ENCODE data around the gene IL18R1.

Gene IL18R1

DNA sequence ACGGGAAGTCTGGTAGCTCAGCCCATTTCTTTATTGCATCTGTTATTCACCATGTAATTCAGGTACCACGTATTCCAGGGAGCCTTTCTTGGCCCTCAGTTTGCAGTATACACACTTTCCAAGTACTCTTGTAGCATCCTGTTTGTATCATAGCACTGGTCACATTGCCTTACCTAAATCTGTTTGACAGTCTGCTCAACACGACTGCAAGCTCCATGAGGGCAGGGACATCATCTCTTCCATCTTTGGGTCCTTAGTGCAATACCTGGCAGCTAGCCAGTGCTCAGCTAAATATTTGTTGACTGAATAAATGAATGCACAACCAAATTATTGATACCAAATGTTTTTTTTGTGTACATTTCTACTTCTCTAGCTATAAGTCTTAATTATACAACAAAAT is 11.2 kb upstream of the IL18R1 start:
- H3K4me3 ChIP-seq (ENCODE audit: low read depth, low read length): no peak overlapping the region
- TF ChIP-seq MYC (IDR thresholded peaks at IDR 0.05; ENCODE audit: low read depth, low read length): no peak
- DNase-seq (ENCODE audit: low read depth): no peak

DNA sequence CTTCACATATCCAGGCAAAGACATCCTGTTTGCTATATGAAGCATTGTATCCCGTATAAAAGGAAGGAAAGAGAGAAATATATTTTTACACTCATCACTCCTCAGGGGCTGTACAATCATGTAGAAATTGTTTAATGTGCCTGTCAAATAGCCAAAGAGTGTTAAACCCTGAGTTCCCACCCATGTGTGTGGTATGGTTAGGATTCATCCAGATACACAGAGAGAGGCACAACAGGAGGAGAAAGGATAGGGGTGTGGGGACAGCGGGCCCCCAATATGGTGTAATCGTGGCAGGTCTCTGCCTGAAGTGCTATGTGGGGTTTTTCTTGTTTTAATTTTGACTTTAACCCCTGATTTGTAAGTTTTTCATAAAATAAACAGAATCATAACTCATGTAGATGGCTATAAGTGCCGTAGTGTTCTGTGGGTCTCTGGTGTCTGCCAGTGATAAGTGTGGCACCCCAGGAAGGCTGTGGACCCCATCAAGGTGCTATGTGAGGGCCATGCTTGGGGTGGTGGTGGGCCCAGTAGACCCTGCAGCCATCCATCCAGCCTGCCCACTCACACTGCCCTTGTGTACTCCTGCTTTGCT is 10.2 kb upstream of the IL18R1 start:
- no peak for DNase-seq (ENCODE audit: low read depth)
- TF ChIP-seq MYC (IDR thresholded peaks at IDR 0.05; ENCODE audit: low read depth, low read length) (no peak), POLR2A (IDR thresholded peaks at IDR 0.05; ENCODE audit: extremely low read depth, insufficient read length) (no peak)
- TF ChIP-seq, protein P1, sequence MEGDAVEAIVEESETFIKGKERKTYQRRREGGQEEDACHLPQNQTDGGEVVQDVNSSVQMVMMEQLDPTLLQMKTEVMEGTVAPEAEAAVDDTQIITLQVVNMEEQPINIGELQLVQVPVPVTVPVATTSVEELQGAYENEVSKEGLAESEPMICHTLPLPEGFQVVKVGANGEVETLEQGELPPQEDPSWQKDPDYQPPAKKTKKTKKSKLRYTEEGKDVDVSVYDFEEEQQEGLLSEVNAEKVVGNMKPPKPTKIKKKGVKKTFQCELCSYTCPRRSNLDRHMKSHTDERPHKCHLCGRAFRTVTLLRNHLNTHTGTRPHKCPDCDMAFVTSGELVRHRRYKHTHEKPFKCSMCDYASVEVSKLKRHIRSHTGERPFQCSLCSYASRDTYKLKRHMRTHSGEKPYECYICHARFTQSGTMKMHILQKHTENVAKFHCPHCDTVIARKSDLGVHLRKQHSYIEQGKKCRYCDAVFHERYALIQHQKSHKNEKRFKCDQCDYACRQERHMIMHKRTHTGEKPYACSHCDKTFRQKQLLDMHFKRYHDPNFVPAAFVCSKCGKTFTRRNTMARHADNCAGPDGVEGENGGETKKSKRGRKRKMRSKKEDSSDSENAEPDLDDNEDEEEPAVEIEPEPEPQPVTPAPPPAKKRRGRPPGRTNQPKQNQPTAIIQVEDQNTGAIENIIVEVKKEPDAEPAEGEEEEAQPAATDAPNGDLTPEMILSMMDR (IDR thresholded peaks at IDR 0.05; ENCODE audit: low read depth, low read length): no peak
- TF ChIP-seq, protein P2, sequence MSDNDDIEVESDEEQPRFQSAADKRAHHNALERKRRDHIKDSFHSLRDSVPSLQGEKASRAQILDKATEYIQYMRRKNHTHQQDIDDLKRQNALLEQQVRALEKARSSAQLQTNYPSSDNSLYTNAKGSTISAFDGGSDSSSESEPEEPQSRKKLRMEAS (IDR thresholded peaks at IDR 0.05; ENCODE audit: low read depth, low read length): no peak
- no peak overlapping the region for H3K4me3 ChIP-seq (ENCODE audit: low read depth, low read length)

DNA sequence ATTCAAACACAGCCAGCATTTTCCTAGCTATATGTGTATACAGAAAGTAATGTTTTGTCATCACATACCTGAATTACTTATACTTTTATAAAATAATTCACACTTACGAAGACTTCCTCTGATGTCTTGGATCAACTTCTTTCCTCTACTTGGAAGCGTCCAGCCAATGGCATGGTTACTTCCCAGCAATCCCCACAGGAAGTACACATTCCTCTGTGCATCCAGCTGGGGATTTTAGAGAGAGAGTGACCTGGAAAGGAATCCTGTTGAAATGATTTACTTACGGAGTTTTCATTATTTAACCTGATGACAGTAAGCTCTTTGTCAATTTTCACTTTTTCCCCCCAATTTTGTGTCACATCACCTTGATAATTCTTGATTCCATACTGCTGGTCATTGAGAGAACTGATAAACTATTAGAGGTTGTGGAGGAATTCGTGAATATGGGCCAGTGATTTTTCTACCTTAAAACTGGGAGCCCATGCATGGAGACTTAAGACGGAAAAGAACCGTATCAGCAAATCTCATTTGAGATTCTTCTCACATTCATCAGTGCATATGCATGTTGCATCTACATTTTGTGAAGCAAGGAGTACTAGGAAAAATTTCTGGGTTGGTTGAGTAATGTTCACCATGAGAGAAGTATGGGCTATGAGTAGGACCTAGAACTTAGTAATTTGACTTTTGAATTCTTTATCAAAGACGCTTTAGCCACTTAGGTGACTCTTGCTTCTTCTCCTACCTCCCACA is 9.0 kb upstream of the IL18R1 start:
- no peak for DNase-seq (ENCODE audit: low read depth)
- TF ChIP-seq, protein P2 (IDR thresholded peaks at IDR 0.05; ENCODE audit: low read depth, low read length): no peak
- TF ChIP-seq POLR2A (IDR thresholded peaks at IDR 0.05; ENCODE audit: extremely low read depth, insufficient read length): no peak
- TF ChIP-seq, protein P1 (IDR thresholded peaks at IDR 0.05; ENCODE audit: low read depth, low read length): no peak
- TF ChIP-seq MYC (IDR thresholded peaks at IDR 0.05; ENCODE audit: low read depth, low read length): no peak

DNA sequence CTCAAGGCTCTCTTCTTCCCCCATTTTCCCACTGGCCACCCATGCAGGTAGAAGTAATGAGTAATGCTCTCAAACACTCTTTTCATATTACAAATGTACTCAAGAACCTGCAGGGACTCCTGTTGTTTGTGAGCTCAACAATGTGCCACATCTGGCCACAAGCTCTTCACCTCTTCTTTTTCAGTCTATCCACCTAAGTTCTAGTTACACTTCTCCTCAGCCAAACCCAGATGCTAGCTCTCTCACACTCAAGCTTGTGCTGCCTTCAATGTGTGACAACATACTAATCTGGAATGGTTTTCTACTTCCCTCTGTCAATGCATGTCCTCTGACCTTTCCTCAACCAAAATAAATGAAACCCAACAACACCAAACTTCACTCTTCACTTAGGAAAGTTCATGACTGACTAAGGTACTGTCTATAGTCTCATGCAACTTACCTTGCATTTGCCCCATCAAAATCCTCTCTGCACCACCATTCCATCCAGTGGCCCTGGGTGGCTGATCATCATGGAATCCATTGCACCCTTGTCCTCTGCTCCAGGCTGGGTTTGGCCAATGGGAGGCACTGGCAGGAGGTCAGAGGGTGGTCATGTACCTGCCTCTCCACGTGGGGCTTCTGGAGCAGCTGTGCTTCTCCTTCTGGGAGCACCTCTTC is 5.3 kb upstream of the IL18R1 start:
- DNase-seq (ENCODE audit: low read depth): peak; percentile 43
- TF ChIP-seq, protein P2 (IDR thresholded peaks at IDR 0.05; ENCODE audit: low read depth, low read length): no peak
- TF ChIP-seq MYC (IDR thresholded peaks at IDR 0.05; ENCODE audit: low read depth, low read length): no peak
- H3K4me3 ChIP-seq (ENCODE audit: low read depth, low read length): no peak overlapping the region

More for the DNA sequence above, 9.0 kb upstream of the IL18R1 start:
- H3K4me3 ChIP-seq (ENCODE audit: low read depth, low read length): no peak overlapping the region

DNA sequence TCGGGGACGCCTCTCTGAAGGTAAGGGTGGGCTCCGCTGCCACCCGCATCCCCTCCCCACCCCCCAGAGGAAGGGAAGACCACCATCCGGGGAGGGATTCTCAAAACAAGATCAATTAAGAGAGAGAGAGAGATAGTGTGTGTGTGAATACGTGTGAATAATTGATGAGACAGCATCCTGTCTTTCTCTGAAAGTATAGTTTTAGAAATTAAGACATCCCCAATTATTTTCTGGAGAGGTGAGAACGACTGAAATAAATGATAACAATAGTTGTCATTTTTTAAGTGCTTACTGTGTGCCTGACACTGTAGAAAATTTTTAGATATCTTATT is 751 bp downstream of the IL18R1 start:
- DNase-seq (ENCODE audit: low read depth): no peak
- TF ChIP-seq, protein P1 (IDR thresholded peaks at IDR 0.05; ENCODE audit: low read depth, low read length): no peak
- no peak for TF ChIP-seq POLR2A (IDR thresholded peaks at IDR 0.05; ENCODE audit: extremely low read depth, insufficient read length)
- TF ChIP-seq MYC (IDR thresholded peaks at IDR 0.05; ENCODE audit: low read depth, low read length): no peak
- TF ChIP-seq, protein P2 (IDR thresholded peaks at IDR 0.05; ENCODE audit: low read depth, low read length): no peak

DNA sequence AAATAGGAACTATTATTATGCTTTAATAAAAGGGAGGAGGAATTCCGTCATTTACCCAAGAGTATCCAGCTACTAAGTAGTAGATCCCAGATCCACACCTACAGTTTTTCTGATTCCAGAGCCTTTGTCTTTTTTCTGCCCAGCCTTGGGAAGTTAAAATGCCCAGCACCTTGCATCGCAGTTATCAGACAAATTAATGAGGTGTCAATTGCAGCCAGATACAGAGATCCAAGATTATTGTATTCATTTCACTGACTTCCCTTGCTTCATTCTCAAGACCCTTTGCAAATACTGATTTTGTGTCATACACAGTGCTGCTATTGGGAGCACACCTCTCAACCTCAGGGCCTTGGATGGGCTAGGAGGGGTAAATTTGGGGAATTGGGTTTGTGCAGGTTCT is 1.1 kb downstream of the IL18R1 start:
- TF ChIP-seq, protein P1 (IDR thresholded peaks at IDR 0.05; ENCODE audit: low read depth, low read length): no peak
- TF ChIP-seq MYC (IDR thresholded peaks at IDR 0.05; ENCODE audit: low read depth, low read length): no peak
- TF ChIP-seq POLR2A (IDR thresholded peaks at IDR 0.05; ENCODE audit: extremely low read depth, insufficient read length): no peak
- TF ChIP-seq, protein P2 (IDR thresholded peaks at IDR 0.05; ENCODE audit: low read depth, low read length): no peak
- no peak overlapping the region for H3K4me3 ChIP-seq (ENCODE audit: low read depth, low read length)
- DNase-seq (ENCODE audit: low read depth): no peak

More for the DNA sequence above, 751 bp downstream of the IL18R1 start:
- H3K4me3 ChIP-seq (ENCODE audit: low read depth, low read length): peak overlapping the region; percentile 62
